ENCODE measurements around the gene ATP6V0E2.

Gene ATP6V0E2

DNA sequence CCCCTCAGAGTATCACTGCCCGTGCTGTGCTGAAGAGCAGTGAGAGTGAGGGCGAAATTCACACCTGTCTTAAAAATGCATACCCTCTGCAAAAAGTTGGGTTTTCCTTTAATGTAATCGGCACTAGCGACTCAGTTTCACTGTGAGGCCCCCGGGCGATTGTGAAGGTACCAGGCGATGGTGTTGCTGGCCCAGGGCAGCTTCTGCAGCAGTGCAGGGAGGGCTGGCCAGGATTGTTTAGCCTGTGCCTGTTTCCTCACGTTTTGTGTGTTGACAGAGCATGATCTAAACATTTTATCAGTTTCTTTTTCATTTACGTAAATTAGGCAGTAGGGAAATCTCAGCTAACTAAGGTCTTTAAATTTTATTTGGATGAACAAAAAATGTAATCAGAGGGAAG is 22.3 kb upstream of the ATP6V0E2 start:
- no peak for DNase-seq (ENCODE audit: low read depth)
- no peak overlapping the region for H3K4me3 ChIP-seq (ENCODE audit: low read depth, low read length)
- TF ChIP-seq, protein P1, sequence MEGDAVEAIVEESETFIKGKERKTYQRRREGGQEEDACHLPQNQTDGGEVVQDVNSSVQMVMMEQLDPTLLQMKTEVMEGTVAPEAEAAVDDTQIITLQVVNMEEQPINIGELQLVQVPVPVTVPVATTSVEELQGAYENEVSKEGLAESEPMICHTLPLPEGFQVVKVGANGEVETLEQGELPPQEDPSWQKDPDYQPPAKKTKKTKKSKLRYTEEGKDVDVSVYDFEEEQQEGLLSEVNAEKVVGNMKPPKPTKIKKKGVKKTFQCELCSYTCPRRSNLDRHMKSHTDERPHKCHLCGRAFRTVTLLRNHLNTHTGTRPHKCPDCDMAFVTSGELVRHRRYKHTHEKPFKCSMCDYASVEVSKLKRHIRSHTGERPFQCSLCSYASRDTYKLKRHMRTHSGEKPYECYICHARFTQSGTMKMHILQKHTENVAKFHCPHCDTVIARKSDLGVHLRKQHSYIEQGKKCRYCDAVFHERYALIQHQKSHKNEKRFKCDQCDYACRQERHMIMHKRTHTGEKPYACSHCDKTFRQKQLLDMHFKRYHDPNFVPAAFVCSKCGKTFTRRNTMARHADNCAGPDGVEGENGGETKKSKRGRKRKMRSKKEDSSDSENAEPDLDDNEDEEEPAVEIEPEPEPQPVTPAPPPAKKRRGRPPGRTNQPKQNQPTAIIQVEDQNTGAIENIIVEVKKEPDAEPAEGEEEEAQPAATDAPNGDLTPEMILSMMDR (IDR thresholded peaks at IDR 0.05; ENCODE audit: low read depth, low read length): no peak
- TF ChIP-seq MYC (IDR thresholded peaks at IDR 0.05; ENCODE audit: low read depth, low read length): no peak
- no peak for TF ChIP-seq POLR2A (IDR thresholded peaks at IDR 0.05; ENCODE audit: extremely low read depth, insufficient read length)
- no peak for TF ChIP-seq MAX (IDR thresholded peaks at IDR 0.05; ENCODE audit: low read depth, low read length)

DNA sequence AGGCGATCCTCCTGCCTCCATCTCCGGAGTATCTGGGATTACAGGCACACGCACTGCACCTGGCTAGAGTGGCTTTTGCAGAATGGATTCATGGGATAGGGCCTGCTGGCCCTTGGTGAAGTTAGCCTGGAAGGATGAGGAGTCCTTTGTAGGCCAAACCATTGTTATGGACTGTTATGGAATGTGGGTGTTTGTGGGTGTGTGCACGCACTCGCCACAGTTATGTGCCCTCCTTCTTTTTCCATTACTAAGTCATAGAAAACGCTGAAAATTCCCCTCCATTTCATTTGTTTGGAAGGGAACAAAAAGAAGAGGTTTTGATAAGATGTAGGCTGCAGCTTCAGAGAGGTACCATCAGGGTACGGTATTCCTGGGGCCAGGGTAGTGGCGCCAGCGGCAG is 20.6 kb upstream of the ATP6V0E2 start:
- H3K4me3 ChIP-seq (ENCODE audit: low read depth, low read length): no peak overlapping the region
- TF ChIP-seq, protein P1 (IDR thresholded peaks at IDR 0.05; ENCODE audit: low read depth, low read length): no peak
- TF ChIP-seq POLR2A (IDR thresholded peaks at IDR 0.05; ENCODE audit: extremely low read depth, insufficient read length): no peak
- no peak for TF ChIP-seq MYC (IDR thresholded peaks at IDR 0.05; ENCODE audit: low read depth, low read length)
- TF ChIP-seq MAX (IDR thresholded peaks at IDR 0.05; ENCODE audit: low read depth, low read length): no peak
- DNase-seq (ENCODE audit: low read depth): no peak

GRCh38 chr7:149854611-149855360 is 19.0 kb upstream of the ATP6V0E2 start:
- DNase-seq (ENCODE audit: low read depth): no peak
- H3K4me3 ChIP-seq (ENCODE audit: low read depth, low read length): no peak overlapping the region
- TF ChIP-seq MAX (IDR thresholded peaks at IDR 0.05; ENCODE audit: low read depth, low read length) (no peak), POLR2A (IDR thresholded peaks at IDR 0.05; ENCODE audit: extremely low read depth, insufficient read length) (no peak), MYC (IDR thresholded peaks at IDR 0.05; ENCODE audit: low read depth, low read length) (no peak)
- TF ChIP-seq, protein P1 (IDR thresholded peaks at IDR 0.05; ENCODE audit: low read depth, low read length): no peak

DNA sequence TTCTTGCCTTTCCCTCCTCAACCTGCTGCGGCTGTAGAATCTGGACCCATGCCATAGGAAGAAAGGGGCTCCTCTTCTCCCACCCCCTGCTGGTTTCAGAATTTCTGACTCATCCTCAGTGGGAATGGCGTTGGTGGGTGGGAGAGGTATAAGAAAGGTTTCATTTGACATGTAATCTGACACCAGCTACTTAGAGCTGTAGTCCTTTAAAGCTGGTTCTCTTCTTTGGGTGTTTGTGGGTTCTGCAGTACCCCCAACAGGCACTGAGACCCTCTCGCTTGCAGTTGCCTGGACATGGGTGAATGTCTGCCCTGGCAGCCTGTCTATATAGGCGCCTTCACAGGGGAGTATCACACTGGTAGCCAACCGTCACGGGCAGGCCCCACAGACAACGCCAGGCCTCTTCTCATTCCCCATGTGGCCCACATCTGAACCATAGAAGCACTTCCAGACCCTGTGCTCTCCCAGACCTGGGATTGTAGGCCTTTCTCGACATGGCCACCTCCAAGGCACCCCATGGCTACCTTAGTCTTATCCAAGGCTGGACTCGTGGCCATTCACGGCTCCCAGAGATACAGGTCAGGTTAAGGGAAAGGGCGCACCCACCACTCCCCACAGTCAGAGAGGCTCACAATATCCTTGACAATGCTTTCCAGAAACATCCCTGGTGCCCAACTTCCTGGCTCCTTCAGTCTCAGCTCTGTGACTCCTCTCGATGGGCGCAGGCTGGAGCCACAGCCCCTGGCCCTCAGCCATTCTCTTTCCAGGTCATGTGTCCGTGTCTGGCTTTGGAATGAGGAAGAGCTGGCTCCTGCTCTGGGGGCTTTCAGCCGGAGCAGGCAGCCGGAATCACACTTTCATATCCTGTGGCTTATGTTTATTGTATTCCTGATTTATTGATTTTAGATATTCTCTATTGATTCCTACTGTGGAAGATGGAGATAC is 18.1 kb upstream of the ATP6V0E2 start:
- TF ChIP-seq POLR2A (IDR thresholded peaks at IDR 0.05; ENCODE audit: extremely low read depth, insufficient read length): no peak
- TF ChIP-seq MYC (IDR thresholded peaks at IDR 0.05; ENCODE audit: low read depth, low read length): no peak
- no peak for TF ChIP-seq MAX (IDR thresholded peaks at IDR 0.05; ENCODE audit: low read depth, low read length)
- TF ChIP-seq, protein P1 (IDR thresholded peaks at IDR 0.05; ENCODE audit: low read depth, low read length): no peak
- DNase-seq (ENCODE audit: low read depth): no peak
- H3K4me3 ChIP-seq (ENCODE audit: low read depth, low read length): no peak overlapping the region

- H3K4me3 ChIP-seq (ENCODE audit: low read depth, low read length): no peak overlapping the region
- TF ChIP-seq MYC (IDR thresholded peaks at IDR 0.05; ENCODE audit: low read depth, low read length) (no peak), POLR2A (IDR thresholded peaks at IDR 0.05; ENCODE audit: extremely low read depth, insufficient read length) (no peak), MAX (IDR thresholded peaks at IDR 0.05; ENCODE audit: low read depth, low read length) (no peak)
- TF ChIP-seq, protein P1 (IDR thresholded peaks at IDR 0.05; ENCODE audit: low read depth, low read length): no peak
Observed at GRCh38 chr7:149856583-149856982, 17.2 kb upstream of the ATP6V0E2 start.

More at GRCh38 chr7:149856583-149856982, 17.2 kb upstream of the ATP6V0E2 start:
- DNase-seq (ENCODE audit: low read depth): no peak
